WTC11 (cell line): Measurements from ENCODE around the gene ZIC1. TPM values are rescaled to one million over a fixed set of nuclear protein-coding genes. Genes with fewer than 3 reads are reported as not detected.

ENCODE experiments used
- ATAC-seq: fragments of 200-7000 bp; cut with Tn5 transposase; 2 replicates; pipeline ENCODE4 v1.10.0; 2021; ENCODE audit warnings: mild to moderate bottlenecking, moderate library complexity
- CTCF ChIA-PET: fragments of 300-600 bp; sonication (Branson Sonifier 250); formaldehyde crosslinking; loops from one replicate; lab custom pipeline; 2021; ENCODE audit warnings: antibody characterized with exemption; lab: Charles Lee
- POLR2A ChIA-PET: fragments of 350-600 bp; sonication (Branson Sonifier 250); formaldehyde crosslinking; loops from one replicate; lab custom pipeline; 2021; ENCODE audit warnings: antibody characterized with exemption; lab: Charles Lee
- DNase-seq: peaks from one replicate; pipeline ENCODE4 v3.0.0; 2021; ENCODE audit warnings: low spot score
- H3K27ac Mint-ChIP-seq: 2 replicates; pipeline ENCODE4 v1.8.0; 2021; ENCODE audit warnings: mixed read lengths
- H3K27me3 Mint-ChIP-seq: 2 replicates; pipeline ENCODE4 v1.8.0; 2021; ENCODE audit warnings: low read depth, mild to moderate bottlenecking, moderate library complexity, mixed read lengths
- H3K36me3 Mint-ChIP-seq: 2 replicates; pipeline ENCODE4 v1.8.0; 2021; ENCODE audit warnings: mixed read lengths
- H3K4me1 Mint-ChIP-seq: 2 replicates; pipeline ENCODE4 v1.8.0; 2022; ENCODE audit warnings: mixed read lengths
- H3K4me3 Mint-ChIP-seq: 2 replicates; pipeline ENCODE4 v1.8.0; 2021; ENCODE audit warnings: mild to moderate bottlenecking, moderate library complexity, mixed read lengths
- H3K9me3 Mint-ChIP-seq: 2 replicates; pipeline ENCODE4 v1.8.0; 2021; ENCODE audit warnings: mixed read lengths
- CBFB ChIP-seq: sonication (generic); formaldehyde crosslinking; IDR thresholded peaks from 2 replicates; pipeline ENCODE4 v1.8.1; 2022; ENCODE audit warnings: mild to moderate bottlenecking, low read depth, missing genetic modification reagents
- E2F4 ChIP-seq: sonication (generic); formaldehyde crosslinking; IDR thresholded peaks from 2 replicates; pipeline ENCODE4 v1.8.1; 2022; ENCODE audit warnings: low read depth, mild to moderate bottlenecking, moderate library complexity, missing genetic modification reagents, borderline replicate concordance
- ETV6 ChIP-seq: sonication (generic); formaldehyde crosslinking; IDR thresholded peaks from 2 replicates; pipeline ENCODE4 v1.8.1; 2022; ENCODE audit warnings: mild to moderate bottlenecking, missing genetic modification reagents
- FOXK1 ChIP-seq: sonication (generic); formaldehyde crosslinking; IDR thresholded peaks from 2 replicates; pipeline ENCODE4 v1.8.0; 2022; ENCODE audit warnings: mild to moderate bottlenecking, moderate library complexity, missing genetic modification reagents
- FOXP1 ChIP-seq: sonication (generic); formaldehyde crosslinking; IDR thresholded peaks from 2 replicates; pipeline ENCODE4 v1.8.0; 2022; ENCODE audit warnings: missing genetic modification reagents, mild to moderate bottlenecking, moderate library complexity, borderline replicate concordance
- JAZF1 ChIP-seq: fragments of 250-450 bp; sonication (Bioruptor Pico); IDR thresholded peaks from 2 replicates; pipeline ENCODE4 v1.9.0; 2021; ENCODE audit warnings: moderate library complexity, mild to moderate bottlenecking, inconsistent platforms
- MLX ChIP-seq: sonication (generic); formaldehyde crosslinking; IDR thresholded peaks from 2 replicates; pipeline ENCODE4 v1.8.1; 2023; ENCODE audit warnings: mild to moderate bottlenecking, missing genetic modification reagents, moderate library complexity
- NR3C1 ChIP-seq: sonication (generic); formaldehyde crosslinking; conservative IDR thresholded peaks from 2 replicates; pipeline ENCODE4 v1.8.1; 2023; ENCODE audit warnings: low read depth, mild to moderate bottlenecking, missing genetic modification reagents
- RORB ChIP-seq: fragments of 250-450 bp; sonication (Bioruptor Pico); IDR thresholded peaks from 2 replicates; pipeline ENCODE4 v1.9.0; 2021; ENCODE audit warnings: mild to moderate bottlenecking
- SMAD3 ChIP-seq: sonication (generic); formaldehyde crosslinking; IDR thresholded peaks from 2 replicates; pipeline ENCODE4 v1.8.0; 2022; ENCODE audit warnings: missing genetic modification reagents, mild to moderate bottlenecking, borderline replicate concordance
- ZNF232 ChIP-seq: sonication (generic); formaldehyde crosslinking; IDR thresholded peaks from 2 replicates; pipeline ENCODE4 v1.8.0; 2022; ENCODE audit warnings: mild to moderate bottlenecking, missing genetic modification reagents
- ZNF416 ChIP-seq: fragments of 250-450 bp; sonication (Bioruptor Pico); IDR thresholded peaks from 2 replicates; pipeline ENCODE4 v1.9.0; 2021; ENCODE audit warnings: mild to moderate bottlenecking, inconsistent platforms
- total RNA-seq: library from RNA; stranded (reverse); gene quantifications from 3 replicates; pipeline ENCODE4 v1.2.3, GENCODE V29; 2021
- TF ChIP-seq, protein P1 (sequence below): sonication (generic); formaldehyde crosslinking; IDR thresholded peaks from 2 replicates; pipeline ENCODE4 v1.8.1; 2023; ENCODE audit warnings: mild to moderate bottlenecking, moderate library complexity, missing genetic modification reagents
- TF ChIP-seq, protein P2 (sequence below): sonication (generic); formaldehyde crosslinking; IDR thresholded peaks from 2 replicates; pipeline ENCODE4 v1.8.1; 2022; ENCODE audit warnings: mild to moderate bottlenecking, missing genetic modification reagents, moderate library complexity, borderline replicate concordance
- TF ChIP-seq, protein P3 (sequence below): sonication (generic); formaldehyde crosslinking; IDR thresholded peaks from 2 replicates; pipeline ENCODE4 v1.8.0; 2022; ENCODE audit warnings: mild to moderate bottlenecking, missing genetic modification reagents
- TF ChIP-seq, protein P4 (sequence below): sonication (generic); formaldehyde crosslinking; IDR thresholded peaks from 2 replicates; pipeline ENCODE4 v1.8.0; 2022; ENCODE audit warnings: mild to moderate bottlenecking, missing genetic modification reagents
- TF ChIP-seq, protein P5 (sequence below): fragments of 200-600 bp; IDR thresholded peaks from 2 replicates; pipeline ENCODE4 v1.8.0; 2022; ENCODE audit warnings: antibody characterized with exemption

The ZIC1 gene
- total RNA-seq, 1 experiment from 2014 or later = 59.7 TPM

DNA sequence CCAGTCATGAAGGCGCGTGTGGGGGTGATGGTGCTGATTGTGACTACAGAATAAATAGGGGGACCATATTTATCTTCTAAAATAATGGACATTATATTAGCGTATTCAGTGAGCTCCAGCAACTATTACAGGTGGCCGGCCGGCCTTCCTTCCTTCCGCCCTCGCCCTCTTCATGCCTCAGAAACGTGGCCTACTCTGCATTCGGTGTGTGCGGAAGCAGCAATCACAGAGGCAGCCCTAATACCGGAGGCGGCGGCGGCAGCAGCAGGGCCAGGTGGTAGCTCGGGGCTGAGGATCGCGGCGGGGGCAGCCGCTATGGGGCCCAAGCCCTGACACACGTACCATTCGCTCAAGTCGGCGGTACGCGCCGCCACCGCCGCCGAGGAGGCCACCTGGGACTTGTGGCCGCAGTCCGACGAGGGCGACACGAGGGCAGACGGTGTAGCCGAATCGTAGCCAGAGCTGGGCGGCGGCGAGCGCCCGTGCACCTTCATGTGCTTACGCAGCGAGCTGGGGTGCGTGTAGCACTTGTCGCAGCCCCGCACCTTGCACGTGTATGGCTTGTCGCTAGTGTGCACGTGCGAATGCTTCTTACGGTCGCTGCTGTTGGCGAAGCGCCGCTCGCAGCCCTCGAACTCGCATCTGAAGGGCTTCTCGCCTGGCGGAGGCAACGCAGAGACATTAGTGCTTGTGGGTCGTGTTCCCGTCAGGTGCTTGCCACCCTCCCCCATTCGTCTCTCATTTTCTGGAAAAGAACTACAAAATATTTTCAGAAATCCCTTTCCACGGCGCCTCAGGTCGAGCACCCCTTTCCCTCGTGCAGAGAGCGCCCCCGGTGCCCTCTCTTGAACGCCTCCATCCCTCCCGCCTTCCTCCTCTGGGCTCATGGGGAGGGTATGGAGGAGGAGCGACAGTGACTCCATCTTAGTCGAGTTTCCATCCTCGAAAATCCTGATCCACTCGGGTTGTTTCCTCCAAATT is 18.3 kb upstream of the ZIC1 start (continued):
- TF ChIP-seq, protein P1, sequence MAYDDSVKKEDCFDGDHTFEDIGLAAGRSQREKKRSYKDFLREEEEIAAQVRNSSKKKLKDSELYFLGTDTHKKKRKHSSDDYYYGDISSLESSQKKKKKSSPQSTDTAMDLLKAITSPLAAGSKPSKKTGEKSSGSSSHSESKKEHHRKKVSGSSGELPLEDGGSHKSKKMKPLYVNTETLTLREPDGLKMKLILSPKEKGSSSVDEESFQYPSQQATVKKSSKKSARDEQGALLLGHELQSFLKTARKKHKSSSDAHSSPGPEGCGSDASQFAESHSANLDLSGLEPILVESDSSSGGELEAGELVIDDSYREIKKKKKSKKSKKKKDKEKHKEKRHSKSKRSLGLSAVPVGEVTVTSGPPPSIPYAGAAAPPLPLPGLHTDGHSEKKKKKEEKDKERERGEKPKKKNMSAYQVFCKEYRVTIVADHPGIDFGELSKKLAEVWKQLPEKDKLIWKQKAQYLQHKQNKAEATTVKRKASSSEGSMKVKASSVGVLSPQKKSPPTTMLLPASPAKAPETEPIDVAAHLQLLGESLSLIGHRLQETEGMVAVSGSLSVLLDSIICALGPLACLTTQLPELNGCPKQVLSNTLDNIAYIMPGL (CRISPR knock-in tag) = peak; percentile 71; the same call in 1 of the 2 replicates
- no peak for TF ChIP-seq CBFB (CRISPR knock-in tag)
- no peak for TF ChIP-seq NR3C1
- peak; percentile 92 for TF ChIP-seq E2F4 (CRISPR knock-in tag)
- TF ChIP-seq ZNF232 (CRISPR knock-in tag) = peak; percentile 95
- TF ChIP-seq, protein P2, sequence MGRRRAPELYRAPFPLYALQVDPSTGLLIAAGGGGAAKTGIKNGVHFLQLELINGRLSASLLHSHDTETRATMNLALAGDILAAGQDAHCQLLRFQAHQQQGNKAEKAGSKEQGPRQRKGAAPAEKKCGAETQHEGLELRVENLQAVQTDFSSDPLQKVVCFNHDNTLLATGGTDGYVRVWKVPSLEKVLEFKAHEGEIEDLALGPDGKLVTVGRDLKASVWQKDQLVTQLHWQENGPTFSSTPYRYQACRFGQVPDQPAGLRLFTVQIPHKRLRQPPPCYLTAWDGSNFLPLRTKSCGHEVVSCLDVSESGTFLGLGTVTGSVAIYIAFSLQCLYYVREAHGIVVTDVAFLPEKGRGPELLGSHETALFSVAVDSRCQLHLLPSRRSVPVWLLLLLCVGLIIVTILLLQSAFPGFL (CRISPR knock-in tag) = peak; percentile 92; the same call in 1 of the 2 replicates
- TF ChIP-seq SMAD3 (CRISPR knock-in tag) = peak; percentile 94; the same call in 1 of the 2 replicates
- TF ChIP-seq, protein P3, sequence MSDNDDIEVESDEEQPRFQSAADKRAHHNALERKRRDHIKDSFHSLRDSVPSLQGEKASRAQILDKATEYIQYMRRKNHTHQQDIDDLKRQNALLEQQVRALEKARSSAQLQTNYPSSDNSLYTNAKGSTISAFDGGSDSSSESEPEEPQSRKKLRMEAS (CRISPR knock-in tag) = peak; percentile 95
- TF ChIP-seq JAZF1 (CRISPR knock-in tag) = no peak

DNA sequence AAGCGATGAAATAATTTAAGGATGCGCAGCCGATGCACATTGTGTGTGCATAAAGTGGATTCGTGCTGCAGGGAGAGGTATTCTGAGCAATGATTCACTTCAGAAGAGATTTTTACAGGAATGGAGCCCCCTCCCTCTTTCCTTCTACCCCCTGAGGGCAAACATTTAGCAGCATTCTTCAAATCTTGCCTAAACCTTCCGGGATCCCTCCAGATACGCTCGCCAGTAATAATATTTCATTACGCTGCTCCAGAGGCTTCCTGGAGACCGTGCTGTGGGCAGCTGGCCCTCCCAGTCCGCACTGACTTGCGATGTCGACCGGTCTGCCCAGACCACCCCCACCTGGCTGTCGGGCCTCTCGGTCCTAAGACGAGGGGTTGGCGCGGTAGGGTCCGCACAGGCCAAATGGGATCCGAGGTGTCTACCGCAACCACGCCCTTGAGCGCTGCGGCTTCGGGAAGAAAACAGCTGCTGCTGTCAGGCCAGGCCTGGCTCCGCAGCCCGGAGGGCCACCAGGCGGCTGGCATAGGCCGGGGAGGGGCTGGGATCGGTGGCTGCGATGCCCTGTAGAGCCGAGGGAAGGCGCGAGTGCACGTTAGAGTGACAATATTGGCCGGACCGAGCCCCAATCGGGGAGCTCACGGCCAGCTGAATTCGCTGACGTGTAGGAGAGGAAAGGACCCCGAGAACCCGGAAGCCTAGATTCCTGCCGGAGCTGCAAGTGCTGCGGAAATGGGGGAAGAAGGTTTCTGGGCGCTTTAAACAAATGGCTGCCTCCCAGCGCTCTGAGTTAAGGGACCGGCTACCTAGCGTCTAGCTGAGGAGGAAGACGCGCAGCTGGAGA is 17.2 kb upstream of the ZIC1 start:
- peak overlapping the region; percentile 78 for H3K4me3 Mint-ChIP-seq
- no peaks in the 10 kb centered on the region for H3K9me3 Mint-ChIP-seq
- H3K27me3 Mint-ChIP-seq = peaks cover 98% of the 10 kb centered on the region
- H3K4me1 Mint-ChIP-seq = peaks cover 73% of the 10 kb centered on the region
- H3K36me3 Mint-ChIP-seq = no peaks in the 10 kb centered on the region
- peak overlapping the region; percentile 97 for H3K27ac Mint-ChIP-seq
- POLR2A ChIA-PET = interaction anchor here (0.8 to 3.6 kb wide), 8 partner anchors 8 to 31 kb away, joined by 3 to 19 read pairs (median 6); partner anchors contain the start of gene ZIC1
- peak; percentile 57 for ATAC-seq
- CTCF ChIA-PET = interaction anchor here (0.6 to 4.5 kb wide), 20 partner anchors 8 to 812 kb away, joined by 3 to 47 read pairs (median 8); partner anchors contain the start of gene ZIC1
- peak; percentile 89 for DNase-seq
- TF ChIP-seq, protein P1 (CRISPR knock-in tag) = peak; percentile 47; the same call in 1 of the 2 replicates
- TF ChIP-seq ZNF416 (CRISPR knock-in tag) (0 out of 2 replicates have a peak, but pooled peaks have one; percentile 17), CBFB (CRISPR knock-in tag) (0 out of 2 replicates have a peak, but pooled peaks have one; percentile 51), RORB (CRISPR knock-in tag) (no peak), ETV6 (CRISPR knock-in tag) (peak; percentile 94), MLX (CRISPR knock-in tag) (no peak), FOXK1 (CRISPR knock-in tag) (0 out of 2 replicates have a peak, but pooled peaks have one; percentile 18), FOXP1 (CRISPR knock-in tag) (peak; percentile 66; the same call in 1 of the 2 replicates)
- TF ChIP-seq, protein P4, sequence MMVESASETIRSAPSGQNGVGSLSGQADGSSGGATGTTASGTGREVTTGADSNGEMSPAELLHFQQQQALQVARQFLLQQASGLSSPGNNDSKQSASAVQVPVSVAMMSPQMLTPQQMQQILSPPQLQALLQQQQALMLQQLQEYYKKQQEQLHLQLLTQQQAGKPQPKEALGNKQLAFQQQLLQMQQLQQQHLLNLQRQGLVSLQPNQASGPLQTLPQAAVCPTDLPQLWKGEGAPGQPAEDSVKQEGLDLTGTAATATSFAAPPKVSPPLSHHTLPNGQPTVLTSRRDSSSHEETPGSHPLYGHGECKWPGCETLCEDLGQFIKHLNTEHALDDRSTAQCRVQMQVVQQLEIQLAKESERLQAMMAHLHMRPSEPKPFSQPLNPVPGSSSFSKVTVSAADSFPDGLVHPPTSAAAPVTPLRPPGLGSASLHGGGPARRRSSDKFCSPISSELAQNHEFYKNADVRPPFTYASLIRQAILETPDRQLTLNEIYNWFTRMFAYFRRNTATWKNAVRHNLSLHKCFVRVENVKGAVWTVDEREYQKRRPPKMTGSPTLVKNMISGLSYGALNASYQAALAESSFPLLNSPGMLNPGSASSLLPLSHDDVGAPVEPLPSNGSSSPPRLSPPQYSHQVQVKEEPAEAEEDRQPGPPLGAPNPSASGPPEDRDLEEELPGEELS = peak; percentile 76
- TF ChIP-seq, protein P5, sequence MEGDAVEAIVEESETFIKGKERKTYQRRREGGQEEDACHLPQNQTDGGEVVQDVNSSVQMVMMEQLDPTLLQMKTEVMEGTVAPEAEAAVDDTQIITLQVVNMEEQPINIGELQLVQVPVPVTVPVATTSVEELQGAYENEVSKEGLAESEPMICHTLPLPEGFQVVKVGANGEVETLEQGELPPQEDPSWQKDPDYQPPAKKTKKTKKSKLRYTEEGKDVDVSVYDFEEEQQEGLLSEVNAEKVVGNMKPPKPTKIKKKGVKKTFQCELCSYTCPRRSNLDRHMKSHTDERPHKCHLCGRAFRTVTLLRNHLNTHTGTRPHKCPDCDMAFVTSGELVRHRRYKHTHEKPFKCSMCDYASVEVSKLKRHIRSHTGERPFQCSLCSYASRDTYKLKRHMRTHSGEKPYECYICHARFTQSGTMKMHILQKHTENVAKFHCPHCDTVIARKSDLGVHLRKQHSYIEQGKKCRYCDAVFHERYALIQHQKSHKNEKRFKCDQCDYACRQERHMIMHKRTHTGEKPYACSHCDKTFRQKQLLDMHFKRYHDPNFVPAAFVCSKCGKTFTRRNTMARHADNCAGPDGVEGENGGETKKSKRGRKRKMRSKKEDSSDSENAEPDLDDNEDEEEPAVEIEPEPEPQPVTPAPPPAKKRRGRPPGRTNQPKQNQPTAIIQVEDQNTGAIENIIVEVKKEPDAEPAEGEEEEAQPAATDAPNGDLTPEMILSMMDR = no peak
